ENCODE results near the gene AKR1B1.

DNA sequence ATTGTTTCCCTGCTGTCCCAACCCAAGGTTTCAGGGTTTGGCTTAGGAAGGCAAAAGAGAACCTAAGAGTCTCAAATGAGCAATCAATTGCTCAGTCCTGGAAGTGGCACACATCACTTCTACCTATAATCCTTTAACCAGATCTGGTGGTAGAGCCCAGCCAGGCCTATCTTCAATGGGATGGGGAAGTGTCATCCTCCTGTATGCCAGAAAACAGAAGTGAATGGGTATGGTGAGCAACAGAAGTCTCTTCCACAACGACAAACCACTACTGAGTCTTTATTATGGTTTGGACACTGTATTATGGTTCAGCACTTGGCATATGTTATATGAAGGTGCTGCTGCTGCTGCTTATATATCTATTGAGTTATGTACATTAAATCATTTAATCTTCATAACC lies 3.0 kb upstream of the AKR1B1 start:
- TF ChIP-seq POLR2A (IDR thresholded peaks at IDR 0.05; ENCODE audit: low read length) (no peak), GATA1 (IDR thresholded peaks at IDR 0.05; ENCODE audit: low read depth, low read length) (no peak)

Data from erythroblast (primary cell).